Measurements from ENCODE around the gene GGTA1.
"Not testable (repeated sequence)": the region's sequence is repeated elsewhere in the genome, so short reads cannot be mapped to it uniquely, and the experiment has no call there.

The GGTA1 gene

DNA sequence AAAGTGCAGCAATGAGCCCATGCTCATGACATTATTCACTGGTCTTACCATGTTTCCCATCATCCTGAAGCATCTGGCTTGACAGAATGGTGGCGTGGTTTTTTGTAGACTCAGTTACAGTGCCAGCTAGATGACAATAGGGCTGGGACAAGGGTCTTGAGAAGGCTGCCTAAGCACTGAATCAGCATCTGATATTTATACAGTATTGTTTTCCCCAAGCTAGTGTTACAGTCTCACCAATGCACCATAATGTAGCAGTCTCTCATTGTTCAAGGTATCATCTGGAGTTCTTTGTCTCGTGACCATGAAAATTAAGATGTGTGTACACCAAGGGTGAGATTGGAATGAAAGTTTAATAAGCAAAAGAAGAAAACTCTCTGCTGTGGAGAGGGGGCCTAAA lies 19.0 kb upstream of the GGTA1 start:
- H3K4me1 ChIP-seq (ENCODE audit: control extremely low read depth in 1 of 4, control insufficient read depth in 4 of 4, insufficient read depth in 4 of 4, low read length in 3 of 4): no peaks in the 10 kb centered on the region
- H3K27ac ChIP-seq (ENCODE audit: insufficient read depth in 1 of 2, low read depth in 1 of 2, low read length in 2 of 2, poor library complexity in 1 of 2, severe bottlenecking in 2 of 2): no peak overlapping the region
- no peak overlapping the region for H3K4me3 ChIP-seq (ENCODE audit: control insufficient read depth in 1 of 7, extremely low read depth in 1 of 7, insufficient read depth in 4 of 7, low read depth in 2 of 7, low read length in 6 of 7)
- no peaks in the 10 kb centered on the region for H3K27me3 ChIP-seq (replicated peaks in 2 of 5; ENCODE audit: control insufficient read depth in 4 of 5, insufficient read depth in 5 of 5, low read length in 4 of 5)
- no peaks in the 10 kb centered on the region for H3K36me3 ChIP-seq (ENCODE audit: control insufficient read depth in 4 of 4, insufficient read depth in 4 of 4, low read length in 3 of 4)
- H3K9me3 ChIP-seq (ENCODE audit: control extremely low read depth in 1 of 5, control insufficient read depth in 4 of 5, insufficient read depth in 2 of 5, low read depth in 1 of 5, low read length in 4 of 5): peaks cover 0 to 7% (median 2%) of the 10 kb centered on the region in 5 experiments
- CTCF ChIA-PET: interaction anchor here (0.8 to 1.6 kb wide), 3 partner anchors 10 to 68 kb away, joined by 3 to 5 read pairs (median 5); no protein-coding TSS in a partner anchor
- WGBS (ENCODE audit: insufficient coverage): 100% methylated on average over 1 of the region's 2 CpGs
- POLR2A ChIA-PET: no interaction called here
- no peak for DNase-seq

- POLR2A ChIA-PET; H3K27ac ChIP-seq (ENCODE audit: insufficient read depth in 1 of 2, low read depth in 1 of 2, low read length in 2 of 2, poor library complexity in 1 of 2, severe bottlenecking in 2 of 2); H3K9me3 ChIP-seq (ENCODE audit: control extremely low read depth in 1 of 5, control insufficient read depth in 4 of 5, insufficient read depth in 2 of 5, low read depth in 1 of 5, low read length in 4 of 5); H3K4me3 ChIP-seq (ENCODE audit: control insufficient read depth in 1 of 7, extremely low read depth in 1 of 7, insufficient read depth in 4 of 7, low read depth in 2 of 7, low read length in 6 of 7); H3K36me3 ChIP-seq (ENCODE audit: control insufficient read depth in 4 of 4, insufficient read depth in 4 of 4, low read length in 3 of 4); H3K27me3 ChIP-seq (replicated peaks in 2 of 5; ENCODE audit: control insufficient read depth in 4 of 5, insufficient read depth in 5 of 5, low read length in 4 of 5): not testable (repeated sequence)
- H3K4me1 ChIP-seq (ENCODE audit: control extremely low read depth in 1 of 4, control insufficient read depth in 4 of 4, insufficient read depth in 4 of 4, low read length in 3 of 4): peaks cover 0 to 33% (median 29%) of the 10 kb centered on the region in 4 experiments
- WGBS (ENCODE audit: insufficient coverage): 0% methylated on average over 2 of the region's 4 CpGs
- peak in 2 of 3 donors; percentile 47 to 71 for DNase-seq
- CTCF ChIA-PET: interaction anchor here (1.0 kb wide), 1 partner anchor 12 kb away, joined by 3 read pairs; no protein-coding TSS in a partner anchor
Measured at GRCh38 chr9:121513166-121513565, 13.5 kb upstream of the GGTA1 start.

DNA sequence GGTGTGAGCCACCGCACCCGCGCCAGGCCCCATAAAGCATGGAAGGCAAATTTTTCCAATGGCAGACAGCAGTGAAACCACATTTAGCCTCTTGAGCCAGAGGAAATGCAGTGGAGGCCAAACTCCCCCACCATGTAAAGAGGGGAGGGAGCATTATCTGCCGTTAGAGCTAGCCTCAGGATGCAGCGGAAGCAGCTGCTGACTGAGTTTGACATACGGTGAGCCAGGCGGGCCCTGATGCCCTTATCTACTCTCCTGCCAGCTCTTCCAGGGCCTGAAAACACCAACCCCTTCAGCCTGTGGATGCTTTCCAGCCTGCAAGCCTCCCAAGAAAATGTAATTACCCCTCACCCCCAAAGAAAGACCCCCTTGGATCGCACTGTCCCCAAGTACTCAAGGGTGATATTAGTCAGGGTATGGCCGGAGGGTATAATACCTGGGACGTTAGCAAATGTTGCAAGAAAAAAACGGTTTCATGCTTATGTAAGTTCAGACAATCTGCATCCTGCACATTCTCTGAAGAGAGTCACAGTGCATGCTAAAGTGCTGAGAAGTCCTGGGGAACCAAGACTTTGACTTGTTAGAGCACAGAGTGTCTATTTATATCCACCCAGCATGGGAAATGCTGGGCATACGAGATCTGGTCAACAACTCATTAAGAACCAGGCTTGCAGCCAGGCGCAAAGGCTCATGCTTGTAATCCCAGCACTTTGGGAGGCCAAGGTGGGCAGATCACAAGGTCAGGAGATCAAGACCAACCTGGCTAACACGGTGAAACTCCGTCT lies 11.3 kb upstream of the GGTA1 start:
- Histone ChIP-seq H3K27ac (ENCODE audit: insufficient read depth in 1 of 2, low read depth in 1 of 2, low read length in 2 of 2, poor library complexity in 1 of 2, severe bottlenecking in 2 of 2) (peak overlapping the region; percentile 69 to 85), H3K4me1 (ENCODE audit: control extremely low read depth in 1 of 4, control insufficient read depth in 4 of 4, insufficient read depth in 4 of 4, low read length in 3 of 4) (peaks cover 0 to 40% (median 36%) of the 10 kb centered on the region in 4 experiments), H3K4me3 (ENCODE audit: control insufficient read depth in 1 of 7, extremely low read depth in 1 of 7, insufficient read depth in 4 of 7, low read depth in 2 of 7, low read length in 6 of 7) (peak overlapping the region in 4 of 7 experiments; percentile 1 to 48 (median 15)), H3K36me3 (ENCODE audit: control insufficient read depth in 4 of 4, insufficient read depth in 4 of 4, low read length in 3 of 4) (no peaks in the 10 kb centered on the region), H3K9me3 (ENCODE audit: control extremely low read depth in 1 of 5, control insufficient read depth in 4 of 5, insufficient read depth in 2 of 5, low read depth in 1 of 5, low read length in 4 of 5) (peaks cover 0 to 7% (median 3%) of the 10 kb centered on the region in 5 experiments), H3K27me3 (replicated peaks in 2 of 5; ENCODE audit: control insufficient read depth in 4 of 5, insufficient read depth in 5 of 5, low read length in 4 of 5) (no peaks in the 10 kb centered on the region)
- POLR2A ChIA-PET: interaction anchor here (0.5 to 1.1 kb wide), 3 partner anchors 12 to 136 kb away, joined by 3 to 5 read pairs (median 3); partner anchors contain the start of gene GGTA1
- WGBS (ENCODE audit: insufficient coverage): 2% methylated on average over 12 of the region's 15 CpGs
- CTCF ChIA-PET: interaction anchor here (0.8 to 3.4 kb wide), 3 partner anchors 10 to 27 kb away, joined by 4 to 19 read pairs (median 4); partner anchors contain the start of gene GGTA1
- DNase-seq: peak; percentile 91 to 100 (median 98)

DNA sequence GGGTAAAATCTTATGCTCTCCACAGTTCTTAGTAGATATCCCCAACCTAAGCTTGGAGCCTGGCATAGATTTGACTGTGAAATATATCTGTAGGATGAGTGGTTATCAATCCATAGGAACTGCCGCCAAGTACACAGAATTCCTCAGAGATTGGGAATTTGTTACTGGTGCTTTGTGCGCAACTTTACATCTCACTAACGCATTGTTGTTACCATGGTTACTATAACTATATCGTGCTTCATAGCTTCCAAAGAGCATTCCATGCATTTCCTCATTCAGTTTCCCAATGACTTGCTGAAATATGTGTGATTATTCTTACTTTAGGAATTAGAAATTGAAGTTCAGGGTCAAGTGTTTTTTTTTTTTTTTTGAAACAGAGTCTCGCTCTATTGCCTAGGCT lies 9.5 kb upstream of the GGTA1 start:
- WGBS (ENCODE audit: insufficient coverage): 100% methylated on average over 2 of the region's 5 CpGs
- Histone ChIP-seq H3K4me1 (ENCODE audit: control extremely low read depth in 1 of 4, control insufficient read depth in 4 of 4, insufficient read depth in 4 of 4, low read length in 3 of 4) (peaks cover 0 to 40% (median 37%) of the 10 kb centered on the region in 4 experiments), H3K9me3 (ENCODE audit: control extremely low read depth in 1 of 5, control insufficient read depth in 4 of 5, insufficient read depth in 2 of 5, low read depth in 1 of 5, low read length in 4 of 5) (peaks cover 0 to 7% (median 3%) of the 10 kb centered on the region in 5 experiments), H3K36me3 (ENCODE audit: control insufficient read depth in 4 of 4, insufficient read depth in 4 of 4, low read length in 3 of 4) (no peaks in the 10 kb centered on the region), H3K4me3 (ENCODE audit: control insufficient read depth in 1 of 7, extremely low read depth in 1 of 7, insufficient read depth in 4 of 7, low read depth in 2 of 7, low read length in 6 of 7) (no peak overlapping the region), H3K27me3 (replicated peaks in 2 of 5; ENCODE audit: control insufficient read depth in 4 of 5, insufficient read depth in 5 of 5, low read length in 4 of 5) (no peaks in the 10 kb centered on the region), H3K27ac (ENCODE audit: insufficient read depth in 1 of 2, low read depth in 1 of 2, low read length in 2 of 2, poor library complexity in 1 of 2, severe bottlenecking in 2 of 2) (no peak overlapping the region)
- ChIA-PET POLR2A (interaction anchor here (1.0 kb wide), 1 partner anchor 9 kb away, joined by 3 read pairs; the partner anchor contains the start of gene GGTA1), CTCF (interaction anchor here (0.7 to 3.4 kb wide), 2 partner anchors 9 to 10 kb away, joined by 3 to 19 read pairs; partner anchors contain the start of gene GGTA1)
- DNase-seq: no peak

- no peak overlapping the region for H3K27ac ChIP-seq (ENCODE audit: insufficient read depth in 1 of 2, low read depth in 1 of 2, low read length in 2 of 2, poor library complexity in 1 of 2, severe bottlenecking in 2 of 2)
- peaks cover 0 to 44% (median 41%) of the 10 kb centered on the region in 4 experiments for H3K4me1 ChIP-seq (ENCODE audit: control extremely low read depth in 1 of 4, control insufficient read depth in 4 of 4, insufficient read depth in 4 of 4, low read length in 3 of 4)
- no peak overlapping the region for H3K4me3 ChIP-seq (ENCODE audit: control insufficient read depth in 1 of 7, extremely low read depth in 1 of 7, insufficient read depth in 4 of 7, low read depth in 2 of 7, low read length in 6 of 7)
- H3K27me3 ChIP-seq (replicated peaks in 2 of 5; ENCODE audit: control insufficient read depth in 4 of 5, insufficient read depth in 5 of 5, low read length in 4 of 5): no peaks in the 10 kb centered on the region
- ChIA-PET POLR2A (interaction anchor here (1.0 kb wide), 1 partner anchor 9 kb away, joined by 3 read pairs; the partner anchor contains the start of gene GGTA1), CTCF (interaction anchor here (1.5 kb wide), 1 partner anchor 11 kb away, joined by 5 read pairs; no protein-coding TSS in a partner anchor)
- peaks cover 0 to 5% (median 3%) of the 10 kb centered on the region in 5 experiments for H3K9me3 ChIP-seq (ENCODE audit: control extremely low read depth in 1 of 5, control insufficient read depth in 4 of 5, insufficient read depth in 2 of 5, low read depth in 1 of 5, low read length in 4 of 5)
- DNase-seq: peak in 1 of 3 donors; percentile 41
- no peaks in the 10 kb centered on the region for H3K36me3 ChIP-seq (ENCODE audit: control insufficient read depth in 4 of 4, insufficient read depth in 4 of 4, low read length in 3 of 4)
Measured at GRCh38 chr9:121508415-121508814, 8.8 kb upstream of the GGTA1 start.

DNA sequence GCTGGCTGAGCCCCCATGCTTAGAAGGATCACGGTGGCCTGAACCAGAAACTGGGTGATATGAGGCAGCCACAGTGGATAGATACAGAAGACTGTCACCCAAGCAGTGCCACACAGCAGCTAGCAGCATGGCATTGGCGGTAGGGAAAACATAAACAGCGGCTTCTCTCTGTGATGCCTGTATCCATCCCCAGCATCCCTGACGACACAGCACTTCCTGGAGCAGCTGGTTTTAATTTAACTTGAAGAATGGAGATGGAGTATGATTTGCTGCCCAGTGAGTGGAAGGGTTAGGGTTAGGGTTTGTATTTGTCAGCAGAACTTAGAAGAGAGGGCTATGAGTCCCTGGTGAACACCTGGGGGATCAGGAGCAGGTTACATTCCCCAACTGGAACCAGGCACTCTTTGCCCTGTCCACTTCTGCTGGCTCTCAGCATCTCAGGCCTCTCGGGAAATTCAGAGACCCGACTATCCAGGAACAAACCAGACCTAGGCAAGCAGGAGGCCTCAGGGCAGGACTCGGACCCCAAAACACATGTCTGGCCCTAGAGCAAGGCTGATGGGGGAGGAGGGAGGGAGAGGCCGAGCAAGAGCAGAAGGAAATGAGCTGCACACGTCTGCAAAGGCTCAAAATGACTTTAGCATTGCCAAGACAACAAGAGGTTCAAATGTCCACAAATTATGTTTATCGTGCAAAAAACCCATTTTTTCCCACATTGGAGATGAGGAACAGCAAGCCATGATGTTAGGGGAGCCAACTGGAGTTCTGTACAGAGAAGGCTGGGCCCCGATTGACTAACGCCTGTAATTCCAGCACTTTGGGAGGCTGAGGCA lies 6.5 kb upstream of the GGTA1 start:
- ChIA-PET CTCF (interaction anchor here (1.3 to 1.6 kb wide), 3 partner anchors 8 to 61 kb away, joined by 3 to 5 read pairs (median 4); no protein-coding TSS in a partner anchor), POLR2A (no interaction called here)
- DNase-seq: peak in 1 of 3 donors; percentile 33
- no peaks in the 10 kb centered on the region for H3K36me3 ChIP-seq (ENCODE audit: control insufficient read depth in 4 of 4, insufficient read depth in 4 of 4, low read length in 3 of 4)
- H3K4me3 ChIP-seq (ENCODE audit: control insufficient read depth in 1 of 7, extremely low read depth in 1 of 7, insufficient read depth in 4 of 7, low read depth in 2 of 7, low read length in 6 of 7): no peak overlapping the region
- no peaks in the 10 kb centered on the region for H3K27me3 ChIP-seq (replicated peaks in 2 of 5; ENCODE audit: control insufficient read depth in 4 of 5, insufficient read depth in 5 of 5, low read length in 4 of 5)
- H3K9me3 ChIP-seq (ENCODE audit: control extremely low read depth in 1 of 5, control insufficient read depth in 4 of 5, insufficient read depth in 2 of 5, low read depth in 1 of 5, low read length in 4 of 5): peaks cover 0 to 5% (median 3%) of the 10 kb centered on the region in 5 experiments
- no peak overlapping the region for H3K27ac ChIP-seq (ENCODE audit: insufficient read depth in 1 of 2, low read depth in 1 of 2, low read length in 2 of 2, poor library complexity in 1 of 2, severe bottlenecking in 2 of 2)
- 67% methylated on average over 10 of the region's 12 CpGs for WGBS (ENCODE audit: insufficient coverage)
- peaks cover 2 to 45% (median 33%) of the 10 kb centered on the region in 4 experiments for H3K4me1 ChIP-seq (ENCODE audit: control extremely low read depth in 1 of 4, control insufficient read depth in 4 of 4, insufficient read depth in 4 of 4, low read length in 3 of 4)

Measured in common myeloid progenitor, CD34-positive (primary cell).